GM23338 (cell line): ENCODE results near the gene PKHD1. TPM values are rescaled to one million over a fixed set of nuclear protein-coding genes. Genes with fewer than 3 reads are reported as not detected.

Source experiments
- ATAC-seq: fragments of 200-7000 bp; cut with Tn5 transposase; 3 replicates; pipeline ENCODE4 v1.9.1; 2020
- DNase-seq: peaks from one replicate; pipeline ENCODE4 v3.0.0-alpha.2; 2015; ENCODE audit warnings: low spot score
- H2AFZ ChIP-seq: fragments of 200-600 bp; sonication (generic); 2 replicates; pipeline ENCODE4 v1.8.0; 2016; ENCODE audit warnings: antibody characterized with exemption, mild to moderate bottlenecking, moderate library complexity
- H3F3A ChIP-seq: fragments of 200-600 bp; sonication (generic); replicated peaks from 2 replicates; pipeline ENCODE4 v1.8.0; 2017; ENCODE audit warnings: antibody characterized with exemption, mixed run types, low read depth
- H3K27ac ChIP-seq: fragments of 200-600 bp; sonication (generic); 2 replicates; pipeline ENCODE4 v1.6.1; 2016; ENCODE audit warnings: low read depth
- H3K27me3 ChIP-seq: fragments of 200-600 bp; sonication (generic); 2 replicates; pipeline ENCODE4 v1.8.0; 2016; ENCODE audit warnings: mild to moderate bottlenecking, mixed run types, moderate library complexity; ENCODE audit not compliant: insufficient read depth
- H3K36me3 ChIP-seq: fragments of 200-600 bp; sonication (generic); 2 replicates; pipeline ENCODE4 v1.8.0; 2016; ENCODE audit warnings: mild to moderate bottlenecking; ENCODE audit not compliant: insufficient read depth
- H3K4me1 ChIP-seq: fragments of 200-600 bp; sonication (generic); 2 replicates; pipeline ENCODE4 v1.8.0; 2016; ENCODE audit warnings: mild to moderate bottlenecking, moderate library complexity; ENCODE audit not compliant: insufficient read depth
- H3K4me2 ChIP-seq: fragments of 200-600 bp; sonication (generic); 2 replicates; pipeline ENCODE4 v1.7.1; 2017; ENCODE audit warnings: mixed run types
- H3K4me3 ChIP-seq: fragments of 200-600 bp; sonication (generic); 2 replicates; pipeline ENCODE4 v1.6.1; 2016; ENCODE audit warnings: mixed run types
- H3K79me2 ChIP-seq: fragments of 200-600 bp; sonication (generic); replicated peaks from 2 replicates; pipeline ENCODE4 v1.8.0; 2017; ENCODE audit warnings: mild to moderate bottlenecking; ENCODE audit not compliant: insufficient read depth
- H3K9me2 ChIP-seq: fragments of 200-600 bp; sonication (generic); 2 replicates; pipeline ENCODE4 v1.8.0; 2017; ENCODE audit not compliant: insufficient read depth
- H4K20me1 ChIP-seq: fragments of 200-600 bp; sonication (generic); replicated peaks from 2 replicates; pipeline ENCODE4 v1.8.0; 2017; ENCODE audit warnings: mild to moderate bottlenecking; ENCODE audit not compliant: insufficient read depth
- H3K27ac Mint-ChIP-seq: 2 replicates; pipeline ENCODE4 v1.8.0; 2020; ENCODE audit warnings: inconsistent platforms, mild to moderate bottlenecking, moderate library complexity, mixed read lengths
- H3K27me3 Mint-ChIP-seq: 3 replicates; pipeline ENCODE4 v1.8.0; 2022; ENCODE audit warnings: low read depth, mild to moderate bottlenecking, moderate library complexity, mixed read lengths, inconsistent platforms; ENCODE audit not compliant: insufficient read depth, poor library complexity
- H3K36me3 Mint-ChIP-seq: 3 replicates; pipeline ENCODE4 v1.8.0; 2021; ENCODE audit warnings: low read depth, mild to moderate bottlenecking, inconsistent platforms, moderate library complexity, mixed read lengths
- H3K4me1 Mint-ChIP-seq: 3 replicates; pipeline ENCODE4 v1.8.0; 2020; ENCODE audit warnings: mild to moderate bottlenecking, inconsistent platforms, mixed read lengths
- H3K4me3 Mint-ChIP-seq: 3 replicates; pipeline ENCODE4 v1.8.0; 2021; ENCODE audit warnings: moderate library complexity, mild to moderate bottlenecking, inconsistent platforms, mixed read lengths
- H3K9me3 Mint-ChIP-seq: 3 replicates; pipeline ENCODE4 v1.8.0; 2020; ENCODE audit warnings: moderate library complexity, mild to moderate bottlenecking, inconsistent platforms, mixed read lengths
- CREB1 ChIP-seq: fragments of 250-450 bp; sonication (Bioruptor Pico); IDR thresholded peaks from 2 replicates; pipeline ENCODE4 v1.5.0; 2020; ENCODE audit warnings: low read depth, mild to moderate bottlenecking, moderate library complexity
- CTCF ChIP-seq, 2 experiments: fragments of 200-600 bp in 1 of 2; sonication (generic) in 1 of 2; conservative IDR thresholded peaks; 2 replicates each; pipeline versions ENCODE4 v1.5.1 to v1.6.1; 2016 to 2017; ENCODE audit warnings: antibody characterized with exemption in 2 of 2, low read depth in 2 of 2, mild to moderate bottlenecking in 2 of 2, moderate library complexity in 1 of 2
- ETS1 ChIP-seq: IDR thresholded peaks from 2 replicates; pipeline ENCODE4 v1.6.1; 2016; ENCODE audit warnings: antibody characterized with exemption
- EZH2 ChIP-seq: fragments of 200-600 bp; sonication (generic); IDR thresholded peaks from one replicate; pipeline ENCODE4 v1.8.0; 2017; ENCODE audit warnings: antibody characterized with exemption, mild to moderate bottlenecking, low read depth; ENCODE audit not compliant: unreplicated experiment
- EZH2phosphoT487 ChIP-seq: fragments of 200-600 bp; sonication (generic); IDR thresholded peaks from one replicate; pipeline ENCODE4 v1.8.1; 2018; ENCODE audit warnings: antibody characterized with exemption; ENCODE audit not compliant: unreplicated experiment
- JUNB ChIP-seq: IDR thresholded peaks from one replicate; pipeline ENCODE4 v1.6.1; 2016; ENCODE audit warnings: antibody characterized with exemption; ENCODE audit not compliant: unreplicated experiment
- NANOG ChIP-seq: IDR thresholded peaks from 2 replicates; pipeline ENCODE4 v1.6.1; 2016; ENCODE audit warnings: antibody characterized with exemption, borderline replicate concordance
- POLR2AphosphoS5 ChIP-seq: IDR thresholded peaks from 2 replicates; pipeline ENCODE4 v1.6.1; 2016; ENCODE audit warnings: antibody characterized with exemption, low read depth
- REST ChIP-seq: IDR thresholded peaks from one replicate; pipeline ENCODE4 v1.6.1; 2018; ENCODE audit warnings: antibody characterized with exemption; ENCODE audit not compliant: unreplicated experiment
- STAT1 ChIP-seq: IDR thresholded peaks from one replicate; pipeline ENCODE4 v1.6.1; 2016; ENCODE audit warnings: antibody characterized with exemption; ENCODE audit not compliant: unreplicated experiment
- ZNF114 ChIP-seq: fragments of 250-450 bp; sonication (Bioruptor Pico); IDR thresholded peaks from 2 replicates; pipeline ENCODE4 v1.5.0; 2020; ENCODE audit warnings: mild to moderate bottlenecking, moderate library complexity
- ZNF331 ChIP-seq: fragments of 250-450 bp; sonication (Bioruptor Pico); IDR thresholded peaks from 2 replicates; pipeline ENCODE4 v1.5.0; 2020; ENCODE audit warnings: low read depth, mild to moderate bottlenecking, moderate library complexity
- ZNF462 ChIP-seq: fragments of 250-450 bp; sonication (Bioruptor Pico); IDR thresholded peaks from 2 replicates; pipeline ENCODE4 v1.5.0; 2020; ENCODE audit warnings: mild to moderate bottlenecking, moderate library complexity
- polyA plus RNA-seq: library from polyadenylated mRNA; unstranded; fragments of >200 nt; fragmentation: Nextera tagmentation; extraction: Ambion mirVana; gene quantifications from 2 replicates; pipeline ENCODE4 v1.2.1, GENCODE V29; 2016
- total RNA-seq: library from RNA; depleted of rRNA; stranded (reverse); fragments of >200 nt; shearing (Covaris generic); gene quantifications from 2 replicates; pipeline ENCODE4 v1.2.3, GENCODE V29; 2014

The PKHD1 gene
- total and polyA plus RNA-seq, 2 experiments from 2014 or later: 0.03 to 0.07 TPM

- Histone ChIP-seq H3K4me1 (peaks cover 22% of the 10 kb centered on the region), H3K27me3 (no peaks in the 10 kb centered on the region), H3K4me2 (peak overlapping the region; percentile 43), H3K9me2 (no peaks in the 10 kb centered on the region), H3K36me3 (no peaks in the 10 kb centered on the region), H3F3A (no peaks in the 10 kb centered on the region), H3K79me2 (no peaks in the 10 kb centered on the region), H2AFZ (peak overlapping the region; percentile 39; the same call in 1 of the 2 replicates), H3K27ac (peak overlapping the region; percentile 29), H4K20me1 (no peaks in the 10 kb centered on the region), H3K4me3 (0 out of 2 replicates have a peak overlapping the region, but pooled peaks have one; percentile 4)
- no peak overlapping the region for H3K4me3 Mint-ChIP-seq
- H3K4me1 Mint-ChIP-seq: peaks cover 18% of the 10 kb centered on the region
- ATAC-seq (no peak), DNase-seq (peak; percentile 2)
- no peak for TF ChIP-seq EZH2phosphoT487
- no peak for TF ChIP-seq JUNB
- no peak for TF ChIP-seq NANOG
- TF ChIP-seq STAT1: no peak
- no peak for TF ChIP-seq EZH2
- no peak for TF ChIP-seq ZNF462 (CRISPR knock-in tag)
- no peak for TF ChIP-seq ZNF331 (CRISPR knock-in tag)
- TF ChIP-seq CTCF (conservative IDR thresholded peaks at IDR 0.05; ENCODE audit: low read depth in 2 of 2): no peak
- TF ChIP-seq POLR2AphosphoS5: no peak
- TF ChIP-seq REST: no peak
- no peak for TF ChIP-seq ETS1
- no peak for TF ChIP-seq CREB1 (CRISPR knock-in tag)
- TF ChIP-seq ZNF114 (CRISPR knock-in tag): no peak
- H3K27ac Mint-ChIP-seq: peak overlapping the region; percentile 3; the same call in 1 of the 2 replicates
- H3K9me3 Mint-ChIP-seq: peaks cover 14% of the 10 kb centered on the region
- H3K36me3 Mint-ChIP-seq: peaks cover 10% of the 10 kb centered on the region
- H3K27me3 Mint-ChIP-seq: peaks cover 2% of the 10 kb centered on the region
These were observed 103.8 kb downstream of the PKHD1 start for GRCh38 chr6:51983564-51983963.
